ENCODE measurements around the gene USP14. TPM values are rescaled to one million over a fixed set of nuclear protein-coding genes. Genes with fewer than 3 reads are reported as not detected.

Gene USP14
- polyA plus RNA-seq, 1 donor from 2014 or later, result 41.7 TPM

DNA sequence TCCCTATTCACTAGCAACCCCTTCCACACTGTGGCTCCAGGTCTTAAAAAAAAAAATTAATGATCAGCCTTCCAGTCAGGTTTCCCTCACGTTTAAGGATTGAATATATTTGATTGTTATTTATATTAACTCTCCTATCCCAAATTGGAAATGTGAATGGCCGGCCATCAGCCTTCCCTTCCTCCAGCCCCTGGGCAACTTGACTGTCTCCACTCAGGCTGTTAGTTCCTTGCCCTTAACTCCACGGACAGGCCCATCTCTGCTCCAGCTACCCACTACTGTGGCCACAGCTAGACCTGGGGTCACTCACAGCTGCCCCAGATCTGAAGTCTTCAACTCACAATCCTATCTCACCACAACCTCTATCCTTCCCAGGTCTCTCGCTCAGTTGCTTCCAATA lies 69.5 kb downstream of the USP14 start:
- no peaks in the 10 kb centered on the region for H3K27me3 ChIP-seq (ENCODE audit: insufficient read depth, low read depth, low read length)
- H3K36me3 ChIP-seq (ENCODE audit: insufficient read depth, low read length), result peaks cover 16% of the 10 kb centered on the region
- TF ChIP-seq MXI1 (conservative IDR thresholded peaks at IDR 0.05; ENCODE audit: poor library complexity, severe bottlenecking) (no peak), EZH2 (IDR thresholded peaks at IDR 0.05; ENCODE audit: borderline replicate concordance, insufficient read depth, low read length, poor library complexity, severe bottlenecking) (no peak)
- TF ChIP-seq, protein P1, sequence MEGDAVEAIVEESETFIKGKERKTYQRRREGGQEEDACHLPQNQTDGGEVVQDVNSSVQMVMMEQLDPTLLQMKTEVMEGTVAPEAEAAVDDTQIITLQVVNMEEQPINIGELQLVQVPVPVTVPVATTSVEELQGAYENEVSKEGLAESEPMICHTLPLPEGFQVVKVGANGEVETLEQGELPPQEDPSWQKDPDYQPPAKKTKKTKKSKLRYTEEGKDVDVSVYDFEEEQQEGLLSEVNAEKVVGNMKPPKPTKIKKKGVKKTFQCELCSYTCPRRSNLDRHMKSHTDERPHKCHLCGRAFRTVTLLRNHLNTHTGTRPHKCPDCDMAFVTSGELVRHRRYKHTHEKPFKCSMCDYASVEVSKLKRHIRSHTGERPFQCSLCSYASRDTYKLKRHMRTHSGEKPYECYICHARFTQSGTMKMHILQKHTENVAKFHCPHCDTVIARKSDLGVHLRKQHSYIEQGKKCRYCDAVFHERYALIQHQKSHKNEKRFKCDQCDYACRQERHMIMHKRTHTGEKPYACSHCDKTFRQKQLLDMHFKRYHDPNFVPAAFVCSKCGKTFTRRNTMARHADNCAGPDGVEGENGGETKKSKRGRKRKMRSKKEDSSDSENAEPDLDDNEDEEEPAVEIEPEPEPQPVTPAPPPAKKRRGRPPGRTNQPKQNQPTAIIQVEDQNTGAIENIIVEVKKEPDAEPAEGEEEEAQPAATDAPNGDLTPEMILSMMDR (IDR thresholded peaks at IDR 0.05; ENCODE audit: poor library complexity, severe bottlenecking), result no peak
- H3F3A ChIP-seq (ENCODE audit: insufficient read depth, low read length, poor library complexity, severe bottlenecking), result no peaks in the 10 kb centered on the region
- no peak overlapping the region for H2AFZ ChIP-seq (ENCODE audit: low read depth, low read length)
- no peaks in the 10 kb centered on the region for H3K9me3 ChIP-seq (ENCODE audit: low read length)
- no peaks in the 10 kb centered on the region for H4K20me1 ChIP-seq (ENCODE audit: insufficient read depth)
- H3K79me2 ChIP-seq (replicated peaks; ENCODE audit: insufficient read depth, low read length), result no peaks in the 10 kb centered on the region
- H3K27ac ChIP-seq (ENCODE audit: low read length), result no peak overlapping the region
- no peak overlapping the region for H3K4me3 ChIP-seq (ENCODE audit: low read length)
- no peak overlapping the region for H3K9ac ChIP-seq (ENCODE audit: low read length)
- no peaks in the 10 kb centered on the region for H3K9me2 ChIP-seq (ENCODE audit: insufficient read depth, low read length)
- no peak overlapping the region for H3K4me2 ChIP-seq (ENCODE audit: low read length)

DNA sequence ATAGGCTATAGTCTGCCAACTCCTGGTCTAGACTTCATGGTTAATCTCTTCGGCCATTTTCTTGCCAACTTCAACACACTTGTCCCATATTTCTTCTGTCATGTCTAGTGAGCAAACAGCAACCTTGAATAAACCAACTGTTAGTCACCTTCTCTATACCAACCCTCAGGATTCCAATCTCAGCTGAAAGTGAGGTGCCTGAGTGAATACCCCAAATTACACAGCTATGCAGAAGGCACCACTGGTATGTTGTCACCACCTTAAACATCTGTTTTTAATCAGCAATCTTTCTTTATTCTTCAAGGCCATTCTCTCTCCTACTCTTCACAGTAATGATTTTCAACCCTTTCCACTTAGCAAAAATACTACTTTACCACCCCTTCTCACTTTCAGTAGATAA lies 70.2 kb downstream of the USP14 start:
- H3K4me2 ChIP-seq (ENCODE audit: low read length), result no peak overlapping the region
- H4K20me1 ChIP-seq (ENCODE audit: insufficient read depth), result no peaks in the 10 kb centered on the region
- H3K4me3 ChIP-seq (ENCODE audit: low read length), result no peak overlapping the region
- no peaks in the 10 kb centered on the region for H3K27me3 ChIP-seq (ENCODE audit: insufficient read depth, low read depth, low read length)
- H2AFZ ChIP-seq (ENCODE audit: low read depth, low read length), result no peak overlapping the region
- no peaks in the 10 kb centered on the region for H3K9me2 ChIP-seq (ENCODE audit: insufficient read depth, low read length)
- TF ChIP-seq EZH2 (IDR thresholded peaks at IDR 0.05; ENCODE audit: borderline replicate concordance, insufficient read depth, low read length, poor library complexity, severe bottlenecking) (no peak), MXI1 (conservative IDR thresholded peaks at IDR 0.05; ENCODE audit: poor library complexity, severe bottlenecking) (no peak), SMC3 (conservative IDR thresholded peaks at IDR 0.05; ENCODE audit: poor library complexity) (no peak), RAD21 (conservative IDR thresholded peaks at IDR 0.05) (no peak), TAF1 (IDR thresholded peaks at IDR 0.05; ENCODE audit: low read depth) (no peak), EP300 (conservative IDR thresholded peaks at IDR 0.05; ENCODE audit: poor library complexity, severe bottlenecking) (no peak), POLR2AphosphoS5 (IDR thresholded peaks at IDR 0.05) (no peak)
- TF ChIP-seq, protein P2, sequence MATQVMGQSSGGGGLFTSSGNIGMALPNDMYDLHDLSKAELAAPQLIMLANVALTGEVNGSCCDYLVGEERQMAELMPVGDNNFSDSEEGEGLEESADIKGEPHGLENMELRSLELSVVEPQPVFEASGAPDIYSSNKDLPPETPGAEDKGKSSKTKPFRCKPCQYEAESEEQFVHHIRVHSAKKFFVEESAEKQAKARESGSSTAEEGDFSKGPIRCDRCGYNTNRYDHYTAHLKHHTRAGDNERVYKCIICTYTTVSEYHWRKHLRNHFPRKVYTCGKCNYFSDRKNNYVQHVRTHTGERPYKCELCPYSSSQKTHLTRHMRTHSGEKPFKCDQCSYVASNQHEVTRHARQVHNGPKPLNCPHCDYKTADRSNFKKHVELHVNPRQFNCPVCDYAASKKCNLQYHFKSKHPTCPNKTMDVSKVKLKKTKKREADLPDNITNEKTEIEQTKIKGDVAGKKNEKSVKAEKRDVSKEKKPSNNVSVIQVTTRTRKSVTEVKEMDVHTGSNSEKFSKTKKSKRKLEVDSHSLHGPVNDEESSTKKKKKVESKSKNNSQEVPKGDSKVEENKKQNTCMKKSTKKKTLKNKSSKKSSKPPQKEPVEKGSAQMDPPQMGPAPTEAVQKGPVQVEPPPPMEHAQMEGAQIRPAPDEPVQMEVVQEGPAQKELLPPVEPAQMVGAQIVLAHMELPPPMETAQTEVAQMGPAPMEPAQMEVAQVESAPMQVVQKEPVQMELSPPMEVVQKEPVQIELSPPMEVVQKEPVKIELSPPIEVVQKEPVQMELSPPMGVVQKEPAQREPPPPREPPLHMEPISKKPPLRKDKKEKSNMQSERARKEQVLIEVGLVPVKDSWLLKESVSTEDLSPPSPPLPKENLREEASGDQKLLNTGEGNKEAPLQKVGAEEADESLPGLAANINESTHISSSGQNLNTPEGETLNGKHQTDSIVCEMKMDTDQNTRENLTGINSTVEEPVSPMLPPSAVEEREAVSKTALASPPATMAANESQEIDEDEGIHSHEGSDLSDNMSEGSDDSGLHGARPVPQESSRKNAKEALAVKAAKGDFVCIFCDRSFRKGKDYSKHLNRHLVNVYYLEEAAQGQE (IDR thresholded peaks at IDR 0.05; ENCODE audit: borderline replicate concordance), result no peak
- TF ChIP-seq, protein P1 (IDR thresholded peaks at IDR 0.05; ENCODE audit: poor library complexity, severe bottlenecking), result no peak
- no peak overlapping the region for H3K9ac ChIP-seq (ENCODE audit: low read length)
- H3K36me3 ChIP-seq (ENCODE audit: insufficient read depth, low read length), result peaks cover 12% of the 10 kb centered on the region
- no peaks in the 10 kb centered on the region for H3F3A ChIP-seq (ENCODE audit: insufficient read depth, low read length, poor library complexity, severe bottlenecking)
- no peaks in the 10 kb centered on the region for H3K79me2 ChIP-seq (replicated peaks; ENCODE audit: insufficient read depth, low read length)
- no peaks in the 10 kb centered on the region for H3K9me3 ChIP-seq (ENCODE audit: low read length)
- H3K27ac ChIP-seq (ENCODE audit: low read length), result no peak overlapping the region
